Esophagus squamous epithelium (tissue), 5 donors: ENCODE data around the gene PIWIL4. TPM values are rescaled to one million over a fixed set of nuclear protein-coding genes. Genes with fewer than 3 reads are reported as not detected.

Source experiments
- DNase-seq: peaks from one replicate; lab custom pipeline; 2025; lab: John Stamatoyannopoulos, UW
- H3K27ac ChIP-seq, 4 donors: fragments of 200-600 bp; sonication (generic); one replicate each; pipeline ENCODE4 v1.5.1; 2016 to 2019; ENCODE audit warnings: mild to moderate bottlenecking in 1 of 4
- H3K27me3 ChIP-seq, 4 donors: fragments of 200-600 bp; sonication (generic); 1 replicate in 3 of 4; 2 replicates in 1 of 4; pipeline versions ENCODE4 v1.5.1 to v1.6.0; 2017 to 2021; ENCODE audit warnings: antibody characterized with exemption in 1 of 4
- H3K36me3 ChIP-seq, 3 donors: fragments of 200-600 bp; sonication (generic); one replicate each; pipeline ENCODE4 v1.5.1; 2016 to 2019
- H3K4me1 ChIP-seq, 3 donors: fragments of 200-600 bp; sonication (generic); one replicate each; pipeline ENCODE4 v1.5.1; 2017 to 2019
- H3K4me3 ChIP-seq, 4 donors: fragments of 200-600 bp; sonication (generic); 1 replicate in 3 of 4; 2 replicates in 1 of 4; pipeline ENCODE4 v1.5.1; 2016 to 2019; ENCODE audit warnings: mild to moderate bottlenecking in 2 of 4, moderate library complexity in 1 of 4
- H3K9me3 ChIP-seq, 3 donors: fragments of 200-600 bp; sonication (generic); one replicate each; pipeline ENCODE4 v1.5.1; 2016 to 2019
- CTCF ChIP-seq, 6 experiments: fragments of 450-650 bp in 4 of 6; fragments of 200-600 bp in 2 of 6; sonication (generic) in 2 of 6; IDR thresholded peaks; one replicate each; pipeline ENCODE4 v1.5.1; 2016 to 2019; ENCODE audit warnings: antibody characterized with exemption in 6 of 6, mild to moderate bottlenecking in 4 of 6, moderate library complexity in 4 of 6
- POLR2A ChIP-seq, 4 donors: fragments of 450-650 bp; IDR thresholded peaks; one replicate each; pipeline ENCODE4 v1.6.1; 2017; ENCODE audit warnings: antibody characterized with exemption in 4 of 4, mild to moderate bottlenecking in 4 of 4, moderate library complexity in 3 of 4
- WGBS, 2 donors: methylation state at CpG; one replicate each; pipeline ENCODE4 v1.1.5; 2018; 5-methylcytosine and 5-hydroxymethylcytosine counted together
- intact Hi-C: fragments of 100-400 bp; cut with DNase I; formaldehyde crosslinking; loops from one replicate; pipeline ENCODE4 v1.15.0; 2022
- total RNA-seq, 4 donors: library from RNA; depleted of rRNA; stranded (reverse); fragments of >200 nt; gene quantifications; one replicate each; pipeline ENCODE4 v1.1.0, GENCODE V29; 2016
- donor health status: DM: yes; HTN: yes; CAD: no.

PIWIL4 gene
- total RNA-seq, 4 donors from 2014 or later: 0.18 to 3.1 (median 2.0) TPM

- WGBS, 2 donors: 92 to 93% methylated on average over 2 of the region's 2 CpGs
- Histone ChIP-seq H3K36me3 (no peaks in the 10 kb centered on the region), H3K27me3 (no peaks in the 10 kb centered on the region), H3K27ac (no peak overlapping the region), H3K9me3 (no peaks in the 10 kb centered on the region), H3K4me1 (peaks cover 3 to 16% (median 13%) of the 10 kb centered on the region in 3 donors), H3K4me3 (no peak overlapping the region)
- intact Hi-C loops: no loop called here
- no peak for DNase-seq
- no peak for TF ChIP-seq CTCF (IDR thresholded peaks at IDR 0.05)
- no peak for TF ChIP-seq POLR2A (IDR thresholded peaks at IDR 0.05)
Measured at GRCh38 chr11:94635072-94635471, 67.9 kb downstream of the PIWIL4 start.

- Histone ChIP-seq H3K27ac (no peak overlapping the region), H3K27me3 (no peaks in the 10 kb centered on the region), H3K36me3 (no peaks in the 10 kb centered on the region), H3K9me3 (no peaks in the 10 kb centered on the region), H3K4me3 (no peak overlapping the region), H3K4me1 (peaks cover 3 to 19% (median 13%) of the 10 kb centered on the region in 3 donors)
- intact Hi-C loops: no loop called here
- DNase-seq: no peak
- TF ChIP-seq CTCF (IDR thresholded peaks at IDR 0.05): no peak
- TF ChIP-seq POLR2A (IDR thresholded peaks at IDR 0.05): no peak
- 71 to 73% methylated on average over 2 of the region's 2 CpGs for whole genome bisulfite sequencing, 2 donors
Measured at GRCh38 chr11:94636388-94636949, 69.3 kb downstream of the PIWIL4 start.

- Histone ChIP-seq H3K27ac (peak overlapping the region in 3 of 4 donors; percentile 34 to 75 (median 71)), H3K9me3 (no peaks in the 10 kb centered on the region), H3K4me3 (peak overlapping the region in 1 of 4 donors; percentile 29), H3K27me3 (no peaks in the 10 kb centered on the region), H3K4me1 (peaks cover 3 to 19% (median 13%) of the 10 kb centered on the region in 3 donors), H3K36me3 (no peaks in the 10 kb centered on the region)
- DNase-seq: no peak
- 67 to 76% methylated on average over 4 of the region's 4 CpGs for WGBS, 2 donors
- intact Hi-C loops: no loop called here
- TF ChIP-seq CTCF (IDR thresholded peaks at IDR 0.05): no peak
- no peak for TF ChIP-seq POLR2A (IDR thresholded peaks at IDR 0.05)
Measured at GRCh38 chr11:94638301-94638901, 71.2 kb downstream of the PIWIL4 start.

- 44 to 47% methylated on average over 4 of the region's 4 CpGs for WGBS, 2 donors
- Histone ChIP-seq H3K4me1 (peaks cover 3 to 19% (median 13%) of the 10 kb centered on the region in 3 donors), H3K4me3 (peak overlapping the region in 1 of 4 donors; percentile 29), H3K27ac (peak overlapping the region in 3 of 4 donors; percentile 34 to 75 (median 71)), H3K36me3 (no peaks in the 10 kb centered on the region), H3K9me3 (no peaks in the 10 kb centered on the region), H3K27me3 (no peaks in the 10 kb centered on the region)
- intact Hi-C loops: no loop called here
- TF ChIP-seq CTCF (IDR thresholded peaks at IDR 0.05) (no peak), POLR2A (IDR thresholded peaks at IDR 0.05) (no peak)
- no peak for DNase-seq
Measured at GRCh38 chr11:94638902-94639373, 71.8 kb downstream of the PIWIL4 start.
